K562 (cell line): ENCODE data around the gene TUBB1. TPM values are rescaled to one million over a fixed set of nuclear protein-coding genes. Genes with fewer than 3 reads are reported as not detected.
A peak's percentile ranks its signal among the peaks of the same experiment; 100 is the strongest.

Source experiments
- CBFA2T2 ChIP-seq: fragments of 450-650 bp; conservative IDR thresholded peaks from 2 replicates; pipeline ENCODE4 v1.6.1; 2017; ENCODE audit warnings: mild to moderate bottlenecking
- CBFA2T3 ChIP-seq: fragments of 450-650 bp; IDR thresholded peaks from 2 replicates; pipeline ENCODE4 v1.6.1; 2017
- RCOR1 ChIP-seq, 2 experiments: IDR thresholded peaks; 2 replicates each; pipeline ENCODE4 v1.6.1; 2012; ENCODE audit warnings: low read depth in 2 of 2, low read length in 2 of 2, borderline replicate concordance in 1 of 2, improper control_type of control experiment in 1 of 2
- TEAD4 ChIP-seq, 2 experiments: sonication (generic) in 1 of 2; formaldehyde crosslinking in 1 of 2; IDR thresholded peaks; 2 replicates each; pipeline versions ENCODE4 v1.6.1 to v1.8.0; 2012 to 2022; ENCODE audit warnings: borderline replicate concordance in 1 of 2, inconsistent platforms in 1 of 2, low read length in 1 of 2, mild to moderate bottlenecking in 1 of 2, missing genetic modification reagents in 1 of 2
- polyA plus RNA-seq, 8 experiments: library from polyadenylated mRNA; depleted of rRNA in 4 of 8; stranded (reverse) in 5 of 8; unstranded in 3 of 8; fragments of >200 nt; fragmentation: Nextera tagmentation in 2 of 8; fragmentation: Illumina TruSeq in 1 of 8; extraction: Ambion mirVana in 2 of 8; extraction: Trizol in 1 of 8; gene quantifications; 2 replicates each; pipeline versions ENCODE4 v1.2.1 to v1.2.3, GENCODE V29; 2011 to 2014; ENCODE audit warnings: inconsistent platforms in 1 of 8, missing spikeins in 1 of 8
- total RNA-seq, 7 experiments: library from RNA; depleted of rRNA in 6 of 7; stranded (reverse); fragments of >200 nt in 6 of 7; fragmentation: Illumina TruSeq in 2 of 7; extraction: Trizol in 2 of 7; gene quantifications; 2 replicates each; pipeline versions ENCODE4 v1.2.1 to v1.2.3, GENCODE V29; 2011 to 2021; ENCODE audit warnings: low replicate concordance in 1 of 7
- TF ChIP-seq, protein P1 (sequence below): fragments of 200-800 bp; sonication (Bioruptor generic); IDR thresholded peaks from 2 replicates; pipeline ENCODE4 v1.6.1; 2017; ENCODE audit warnings: missing genetic modification characterization, missing compliant biosample characterization
- TF ChIP-seq, protein P2 (sequence below): fragments of 450-650 bp; IDR thresholded peaks from 2 replicates; pipeline ENCODE4 v1.6.1; 2016; ENCODE audit warnings: mild to moderate bottlenecking

TUBB1 gene
- total and polyA plus RNA-seq, 9 of the 15 experiments (the other 6 are each of a cell fraction or from before 2014, with no cell fraction given): 1.5 to 3.9 (median 2.4) TPM

DNA sequence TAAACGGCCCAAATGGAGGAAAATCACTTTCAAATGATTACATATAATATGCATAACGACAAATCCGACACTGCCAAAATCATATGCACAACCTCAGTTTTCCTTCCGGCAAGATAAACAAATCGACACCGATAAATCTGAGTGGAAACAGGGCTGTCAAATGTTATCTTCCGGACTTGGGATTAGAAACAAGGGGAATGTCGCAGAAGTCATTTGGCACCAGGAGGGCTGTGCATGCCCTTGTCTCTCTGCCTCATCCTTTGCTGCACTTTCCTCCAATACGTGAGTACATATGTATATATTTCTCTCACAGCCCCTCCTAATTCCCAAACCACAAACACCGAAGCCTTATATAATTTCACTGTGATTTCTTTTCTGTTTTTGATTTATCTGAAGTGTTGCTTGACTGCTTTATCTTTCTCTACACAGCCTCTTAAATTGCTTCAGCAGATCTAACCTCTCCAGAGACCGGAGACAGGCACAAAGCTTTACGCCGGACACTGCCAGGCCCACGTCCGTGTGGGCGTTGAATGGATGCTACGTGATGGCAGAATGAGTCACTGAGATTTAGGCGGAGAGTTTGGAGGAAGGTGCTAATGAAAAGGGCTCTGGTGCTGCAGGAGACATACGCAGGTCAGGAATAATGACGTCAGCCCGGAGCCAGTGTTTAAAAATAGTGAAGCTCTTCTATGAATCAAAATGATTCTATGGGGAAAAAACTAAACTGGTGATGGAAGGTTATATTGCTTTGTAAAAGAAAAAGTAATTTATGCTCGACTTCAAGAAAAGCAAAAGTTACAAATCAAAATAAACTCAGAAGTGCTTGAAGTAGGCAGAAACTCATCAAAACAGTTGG, 44.4 kb downstream of the TUBB1 start (continued):
- TF ChIP-seq, protein P1, sequence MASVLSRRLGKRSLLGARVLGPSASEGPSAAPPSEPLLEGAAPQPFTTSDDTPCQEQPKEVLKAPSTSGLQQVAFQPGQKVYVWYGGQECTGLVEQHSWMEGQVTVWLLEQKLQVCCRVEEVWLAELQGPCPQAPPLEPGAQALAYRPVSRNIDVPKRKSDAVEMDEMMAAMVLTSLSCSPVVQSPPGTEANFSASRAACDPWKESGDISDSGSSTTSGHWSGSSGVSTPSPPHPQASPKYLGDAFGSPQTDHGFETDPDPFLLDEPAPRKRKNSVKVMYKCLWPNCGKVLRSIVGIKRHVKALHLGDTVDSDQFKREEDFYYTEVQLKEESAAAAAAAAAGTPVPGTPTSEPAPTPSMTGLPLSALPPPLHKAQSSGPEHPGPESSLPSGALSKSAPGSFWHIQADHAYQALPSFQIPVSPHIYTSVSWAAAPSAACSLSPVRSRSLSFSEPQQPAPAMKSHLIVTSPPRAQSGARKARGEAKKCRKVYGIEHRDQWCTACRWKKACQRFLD (CRISPR knock-in tag): no peak
- TF ChIP-seq CBFA2T3 (peak; percentile 78), RCOR1 (IDR thresholded peaks at IDR 0.05; ENCODE audit: borderline replicate concordance in 1 of 2, low read depth in 2 of 2, low read length in 2 of 2) (peak in 1 of 2 experiments; percentile 70; a peak in 1 of 4 replicates), TEAD4 (IDR thresholded peaks at IDR 0.05; ENCODE audit: low read length) (peak; percentile 38; the same call in 1 of the 2 replicates), TEAD4 (CRISPR knock-in tag; IDR thresholded peaks at IDR 0.05; ENCODE audit: borderline replicate concordance) (no peak), CBFA2T2 (peak; percentile 60)
- TF ChIP-seq, protein P2, sequence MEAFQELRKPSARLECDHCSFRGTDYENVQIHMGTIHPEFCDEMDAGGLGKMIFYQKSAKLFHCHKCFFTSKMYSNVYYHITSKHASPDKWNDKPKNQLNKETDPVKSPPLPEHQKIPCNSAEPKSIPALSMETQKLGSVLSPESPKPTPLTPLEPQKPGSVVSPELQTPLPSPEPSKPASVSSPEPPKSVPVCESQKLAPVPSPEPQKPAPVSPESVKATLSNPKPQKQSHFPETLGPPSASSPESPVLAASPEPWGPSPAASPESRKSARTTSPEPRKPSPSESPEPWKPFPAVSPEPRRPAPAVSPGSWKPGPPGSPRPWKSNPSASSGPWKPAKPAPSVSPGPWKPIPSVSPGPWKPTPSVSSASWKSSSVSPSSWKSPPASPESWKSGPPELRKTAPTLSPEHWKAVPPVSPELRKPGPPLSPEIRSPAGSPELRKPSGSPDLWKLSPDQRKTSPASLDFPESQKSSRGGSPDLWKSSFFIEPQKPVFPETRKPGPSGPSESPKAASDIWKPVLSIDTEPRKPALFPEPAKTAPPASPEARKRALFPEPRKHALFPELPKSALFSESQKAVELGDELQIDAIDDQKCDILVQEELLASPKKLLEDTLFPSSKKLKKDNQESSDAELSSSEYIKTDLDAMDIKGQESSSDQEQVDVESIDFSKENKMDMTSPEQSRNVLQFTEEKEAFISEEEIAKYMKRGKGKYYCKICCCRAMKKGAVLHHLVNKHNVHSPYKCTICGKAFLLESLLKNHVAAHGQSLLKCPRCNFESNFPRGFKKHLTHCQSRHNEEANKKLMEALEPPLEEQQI: no peak
